Vagina (tissue), 2 donors: ENCODE results near the gene STX11. TPM values are rescaled to one million over a fixed set of nuclear protein-coding genes. Genes with fewer than 3 reads are reported as not detected.

Experiments
- DNase-seq, 2 donors: peaks; one replicate each; pipeline ENCODE4 v3.0.0-alpha.2; 2017; ENCODE audit errors: extremely low spot score in 2 of 2
- H3K27ac ChIP-seq: fragments of 200-600 bp; sonication (generic); one replicate; pipeline ENCODE4 v1.5.1; 2019
- H3K27me3 ChIP-seq: fragments of 200-600 bp; sonication (generic); one replicate; pipeline ENCODE4 v1.5.1; 2019
- H3K36me3 ChIP-seq, 2 donors: fragments of 200-600 bp; sonication (generic); one replicate each; pipeline ENCODE4 v1.5.1; 2017 to 2019
- H3K4me1 ChIP-seq: fragments of 200-600 bp; sonication (generic); one replicate; pipeline ENCODE4 v1.5.1; 2019
- H3K4me3 ChIP-seq, 2 donors: fragments of 200-600 bp; sonication (generic); 1 replicate in 1 of 2; 2 replicates in 1 of 2; pipeline ENCODE4 v1.5.1; 2016 to 2019
- H3K9me3 ChIP-seq: fragments of 200-600 bp; sonication (generic); one replicate; pipeline ENCODE4 v1.5.1; 2019
- CTCF ChIP-seq, 3 experiments: fragments of 450-650 bp in 2 of 3; fragments of 200-600 bp in 1 of 3; sonication (generic) in 1 of 3; IDR thresholded peaks; one replicate each; pipeline ENCODE4 v1.5.1; 2017 to 2019; ENCODE audit warnings: antibody characterized with exemption in 3 of 3, mild to moderate bottlenecking in 2 of 3, moderate library complexity in 2 of 3
- POLR2A ChIP-seq, 2 donors: fragments of 450-650 bp; IDR thresholded peaks; one replicate each; pipeline ENCODE4 v1.6.1; 2017; ENCODE audit warnings: antibody characterized with exemption in 2 of 2, mild to moderate bottlenecking in 2 of 2, moderate library complexity in 2 of 2
- POLR2AphosphoS5 ChIP-seq, 2 donors: sonication (generic); formaldehyde crosslinking; IDR thresholded peaks; one replicate each; pipeline ENCODE4 v1.9.0; 2017; ENCODE audit warnings: antibody characterized with exemption in 2 of 2, mild to moderate bottlenecking in 2 of 2, low read depth in 1 of 2; ENCODE audit not compliant: insufficient read depth in 1 of 2
- intact Hi-C: fragments of 100-400 bp; cut with DNase I; formaldehyde crosslinking; loops from one replicate; pipeline ENCODE4 v1.15.1; 2023
- total RNA-seq: library from RNA; depleted of rRNA; stranded (reverse); fragments of >200 nt; gene quantifications from one replicate; pipeline ENCODE4 v1.2.3, GENCODE V29; 2016

STX11 gene
- total RNA-seq, 1 donor from 2014 or later: 5.4 TPM

GRCh38 chr6:144197919-144198318 lies 47.6 kb downstream of the STX11 start:
- TF ChIP-seq POLR2AphosphoS5 (IDR thresholded peaks at IDR 0.05; ENCODE audit: insufficient read depth in 1 of 2, low read depth in 1 of 2) (no peak), CTCF (IDR thresholded peaks at IDR 0.05) (no peak), POLR2A (IDR thresholded peaks at IDR 0.05) (no peak)
- no peaks in the 10 kb centered on the region for H3K27me3 ChIP-seq
- peaks cover 2% of the 10 kb centered on the region for H3K9me3 ChIP-seq
- intact Hi-C loops: no loop called here
- no peaks in the 10 kb centered on the region for H3K4me1 ChIP-seq
- H3K4me3 ChIP-seq: no peak overlapping the region
- no peak overlapping the region for H3K27ac ChIP-seq
- no peak for DNase-seq
- no peaks in the 10 kb centered on the region for H3K36me3 ChIP-seq

- intact Hi-C loops: no loop called here
Observed at GRCh38 chr6:144202879-144203468, 52.7 kb downstream of the STX11 start.

GRCh38 chr6:144211160-144211559 lies 60.8 kb downstream of the STX11 start:
- H3K4me1 ChIP-seq: peaks cover 11% of the 10 kb centered on the region
- H3K27ac ChIP-seq: no peak overlapping the region
- H3K36me3 ChIP-seq: no peaks in the 10 kb centered on the region
- DNase-seq: no peak
- no peaks in the 10 kb centered on the region for H3K27me3 ChIP-seq
- no peaks in the 10 kb centered on the region for H3K9me3 ChIP-seq
- H3K4me3 ChIP-seq: no peak overlapping the region
- no peak for TF ChIP-seq POLR2AphosphoS5 (IDR thresholded peaks at IDR 0.05; ENCODE audit: insufficient read depth in 1 of 2, low read depth in 1 of 2)
- TF ChIP-seq CTCF (IDR thresholded peaks at IDR 0.05): no peak
- no peak for TF ChIP-seq POLR2A (IDR thresholded peaks at IDR 0.05)
- intact Hi-C loops: loop anchor here (10.0 kb wide), 1 partner anchor 274 kb away; no protein-coding TSS in a partner anchor

More at GRCh38 chr6:144202879-144203468, 52.7 kb downstream of the STX11 start:
- H3K9me3 ChIP-seq: peaks cover 7% of the 10 kb centered on the region
- H3K27me3 ChIP-seq: no peaks in the 10 kb centered on the region
- no peak overlapping the region for H3K27ac ChIP-seq
- H3K4me3 ChIP-seq: no peak overlapping the region
- no peaks in the 10 kb centered on the region for H3K36me3 ChIP-seq
- TF ChIP-seq POLR2A (IDR thresholded peaks at IDR 0.05): no peak
- TF ChIP-seq POLR2AphosphoS5 (IDR thresholded peaks at IDR 0.05; ENCODE audit: insufficient read depth in 1 of 2, low read depth in 1 of 2): no peak
- no peak for TF ChIP-seq CTCF (IDR thresholded peaks at IDR 0.05)
- no peak for DNase-seq
- no peaks in the 10 kb centered on the region for H3K4me1 ChIP-seq

GRCh38 chr6:144213315-144213714 lies 63.0 kb downstream of the STX11 start:
- Histone ChIP-seq H3K27ac (no peak overlapping the region), H3K9me3 (no peaks in the 10 kb centered on the region), H3K4me3 (no peak overlapping the region), H3K4me1 (peaks cover 11% of the 10 kb centered on the region), H3K36me3 (no peaks in the 10 kb centered on the region), H3K27me3 (no peaks in the 10 kb centered on the region)
- TF ChIP-seq CTCF (IDR thresholded peaks at IDR 0.05) (no peak), POLR2AphosphoS5 (IDR thresholded peaks at IDR 0.05; ENCODE audit: insufficient read depth in 1 of 2, low read depth in 1 of 2) (no peak), POLR2A (IDR thresholded peaks at IDR 0.05) (no peak)
- DNase-seq: no peak
- intact Hi-C loops: loop anchor here (10.0 kb wide), 1 partner anchor 271 kb away; no protein-coding TSS in a partner anchor

- H3K9me3 ChIP-seq: no peaks in the 10 kb centered on the region
- DNase-seq: no peak
- H3K4me3 ChIP-seq: no peak overlapping the region
- intact Hi-C loops: loop anchor here (10.0 kb wide), 1 partner anchor 271 kb away; no protein-coding TSS in a partner anchor
- no peaks in the 10 kb centered on the region for H3K27me3 ChIP-seq
- no peak for TF ChIP-seq POLR2A (IDR thresholded peaks at IDR 0.05)
- TF ChIP-seq POLR2AphosphoS5 (IDR thresholded peaks at IDR 0.05; ENCODE audit: insufficient read depth in 1 of 2, low read depth in 1 of 2): no peak
- TF ChIP-seq CTCF (IDR thresholded peaks at IDR 0.05): no peak
- peaks cover 11% of the 10 kb centered on the region for H3K4me1 ChIP-seq
- H3K27ac ChIP-seq: no peak overlapping the region
- no peaks in the 10 kb centered on the region for H3K36me3 ChIP-seq
Observed at GRCh38 chr6:144214029-144214428, 63.7 kb downstream of the STX11 start.
